Fibroblast of peridontal ligament (primary cell): Measurements from ENCODE around the gene ADAP1.
"Not testable (repeated sequence)": the region's sequence is repeated elsewhere in the genome, so short reads cannot be mapped to it uniquely, and the experiment has no call there.

Source experiments
- DNase-seq: peaks from one replicate; pipeline ENCODE4 v3.0.0-alpha.2; 2010; ENCODE audit errors: extremely low read depth

The ADAP1 gene

GRCh38 chr7:959271-959670 is 4.8 kb upstream of the ADAP1 start:
- DNase-seq: no peak

GRCh38 chr7:958221-959200 is 4.0 kb upstream of the ADAP1 start:
- no peak for DNase-seq

GRCh38 chr7:957418-958220 is 3.1 kb upstream of the ADAP1 start:
- no peak for DNase-seq

- DNase-seq: no peak
Measured at GRCh38 chr7:956031-956430, 1.6 kb upstream of the ADAP1 start.

- no peak for DNase-seq
Measured at GRCh38 chr7:953547-954327, 743 bp downstream of the ADAP1 start.

- no peak for DNase-seq
Measured at GRCh38 chr7:952548-953441, 1.7 kb downstream of the ADAP1 start.

GRCh38 chr7:951881-952547 is 2.5 kb downstream of the ADAP1 start:
- DNase-seq: no peak

GRCh38 chr7:949021-949934 is 5.2 kb downstream of the ADAP1 start:
- no peak for DNase-seq

- no peak for DNase-seq
Measured at GRCh38 chr7:947391-948210, 6.9 kb downstream of the ADAP1 start.

- no peak for DNase-seq
Measured at GRCh38 chr7:946256-946996, 8.1 kb downstream of the ADAP1 start.

- DNase-seq: no peak
Measured at GRCh38 chr7:945556-946255, 8.8 kb downstream of the ADAP1 start.

GRCh38 chr7:945147-945555 is 9.3 kb downstream of the ADAP1 start:
- DNase-seq: no peak

- no peak for DNase-seq
Measured at GRCh38 chr7:944744-945143, 9.7 kb downstream of the ADAP1 start.

GRCh38 chr7:943793-944192 is 10.7 kb downstream of the ADAP1 start:
- not testable (repeated sequence) for DNase-seq

- DNase-seq: no peak
Measured at GRCh38 chr7:940599-941408, 13.7 kb downstream of the ADAP1 start.

- no peak for DNase-seq
Measured at GRCh38 chr7:939843-940242, 14.6 kb downstream of the ADAP1 start.
